Neural cell (in vitro differentiated cells): ENCODE measurements around the gene CDH12. TPM values are rescaled to one million over a fixed set of nuclear protein-coding genes. Genes with fewer than 3 reads are reported as not detected.

Source experiments
- H2AFZ ChIP-seq: fragments of 200-600, 300-800 bp; sonication (generic), shearing (Covaris generic); 2 replicates; pipeline ENCODE4 v1.6.0; 2014; ENCODE audit warnings: low read depth, mild to moderate bottlenecking, antibody characterized with exemption, low read length, moderate library complexity
- H3F3A ChIP-seq: fragments of 200-600 bp; shearing (Covaris generic); 2 replicates; pipeline ENCODE4 v1.6.1; 2016; ENCODE audit warnings: mild to moderate bottlenecking, moderate library complexity, mixed read lengths, antibody characterized with exemption, low read length; ENCODE audit not compliant: insufficient read depth, poor library complexity, severe bottlenecking
- H3K27ac ChIP-seq: fragments of 200-600, 300-800 bp; sonication (generic), shearing (Covaris generic); 2 replicates; pipeline ENCODE4 v1.5.1; 2014; ENCODE audit warnings: mild to moderate bottlenecking, low read length, moderate library complexity
- H3K27me3 ChIP-seq: fragments of 300-800, 200-600 bp; sonication (generic), shearing (Covaris generic); 2 replicates; pipeline ENCODE4 v1.6.0; 2014; ENCODE audit warnings: mild to moderate bottlenecking, low read depth, low read length, moderate library complexity; ENCODE audit not compliant: insufficient read depth
- H3K36me3 ChIP-seq: fragments of 300-800, 200-600 bp; sonication (generic), shearing (Covaris generic); 2 replicates; pipeline ENCODE4 v1.5.1; 2014; ENCODE audit warnings: mild to moderate bottlenecking, antibody characterized with exemption, low read length, moderate library complexity; ENCODE audit not compliant: insufficient read depth
- H3K4me2 ChIP-seq: fragments of 300-800, 200-600 bp; sonication (generic), shearing (Covaris generic); 2 replicates; pipeline ENCODE4 v1.6.0; 2014; ENCODE audit warnings: mild to moderate bottlenecking, low read length
- H3K4me3 ChIP-seq: fragments of 300-800, 200-600 bp; sonication (generic), shearing (Covaris generic); 2 replicates; pipeline ENCODE4 v1.5.1; 2014; ENCODE audit warnings: mild to moderate bottlenecking, low read length, moderate library complexity
- H3K79me2 ChIP-seq: fragments of 200-600 bp; shearing (Covaris generic); replicated peaks from 2 replicates; pipeline ENCODE4 v1.6.0; 2014; ENCODE audit warnings: mild to moderate bottlenecking, low read length, moderate library complexity; ENCODE audit not compliant: insufficient read depth
- H3K9ac ChIP-seq: fragments of 300-800, 200-600 bp; sonication (generic), shearing (Covaris generic); 2 replicates; pipeline ENCODE4 v1.6.1; 2016; ENCODE audit warnings: mild to moderate bottlenecking, low read length, mixed read lengths
- H3K9me2 ChIP-seq: fragments of 200-600 bp; shearing (Covaris generic); 2 replicates; pipeline ENCODE4 v1.6.1; 2016; ENCODE audit warnings: mild to moderate bottlenecking, low read length, mixed read lengths; ENCODE audit not compliant: insufficient read depth
- H3K9me3 ChIP-seq: fragments of 200-600, 300-800 bp; sonication (generic), shearing (Covaris generic); 2 replicates; pipeline ENCODE4 v1.6.1; 2016; ENCODE audit warnings: mild to moderate bottlenecking, mixed run types, low read length, moderate library complexity, mixed read lengths
- H4K20me1 ChIP-seq: fragments of 200-600 bp; shearing (Covaris generic); 2 replicates; pipeline ENCODE4 v1.6.1; 2016; ENCODE audit warnings: mild to moderate bottlenecking, mixed run types; ENCODE audit not compliant: insufficient read depth
- CTCF ChIP-seq: fragments of 450-650 bp; IDR thresholded peaks from 2 replicates; pipeline ENCODE4 v1.5.1; 2014; ENCODE audit warnings: antibody characterized with exemption, mild to moderate bottlenecking, moderate library complexity; ENCODE audit not compliant: poor library complexity, severe bottlenecking
- EP300 ChIP-seq: fragments of 450-650 bp; conservative IDR thresholded peaks from 2 replicates; pipeline ENCODE4 v1.6.1; 2014; ENCODE audit warnings: antibody characterized with exemption, mild to moderate bottlenecking, moderate library complexity; ENCODE audit not compliant: poor library complexity, severe bottlenecking
- EZH2 ChIP-seq: fragments of 200-600, 300-800 bp; shearing (Covaris generic), sonication (generic); IDR thresholded peaks from 2 replicates; pipeline ENCODE4 v1.6.1; 2014; ENCODE audit warnings: antibody characterized with exemption, low read length, borderline replicate concordance, mild to moderate bottlenecking; ENCODE audit not compliant: insufficient read depth, poor library complexity, severe bottlenecking
- MXI1 ChIP-seq: fragments of 450-650 bp; conservative IDR thresholded peaks from 2 replicates; pipeline ENCODE4 v1.6.1; 2014; ENCODE audit warnings: antibody characterized with exemption, mild to moderate bottlenecking; ENCODE audit not compliant: poor library complexity, severe bottlenecking
- POLR2AphosphoS5 ChIP-seq: IDR thresholded peaks from 2 replicates; pipeline ENCODE4 v1.6.1; 2012
- RAD21 ChIP-seq: fragments of 450-650 bp; conservative IDR thresholded peaks from 2 replicates; pipeline ENCODE4 v1.6.1; 2014; ENCODE audit warnings: antibody characterized with exemption, mild to moderate bottlenecking, moderate library complexity
- SMC3 ChIP-seq: fragments of 450-650 bp; conservative IDR thresholded peaks from 2 replicates; pipeline ENCODE4 v1.6.1; 2014; ENCODE audit warnings: antibody characterized with exemption, mild to moderate bottlenecking, moderate library complexity; ENCODE audit not compliant: poor library complexity
- TAF1 ChIP-seq: IDR thresholded peaks from 2 replicates; pipeline ENCODE4 v1.6.1; 2012; ENCODE audit warnings: low read depth
- polyA plus RNA-seq: library from polyadenylated mRNA; depleted of rRNA; stranded (reverse); fragments of >200 nt; gene quantifications from 2 replicates; pipeline ENCODE4 v1.2.3, GENCODE V29; 2014
- TF ChIP-seq, protein P1 (sequence below): IDR thresholded peaks from 2 replicates; pipeline ENCODE4 v1.6.1; 2012; ENCODE audit warnings: borderline replicate concordance

CDH12 gene
- polyA plus RNA-seq, 1 donor from 2014 or later, result 2.1 TPM

GRCh38 chr5:22063717-22064116 is 789.4 kb downstream of the CDH12 start:
- Histone ChIP-seq H3K36me3 (no peaks in the 10 kb centered on the region), H3K27me3 (no peaks in the 10 kb centered on the region), H3K9me2 (no peaks in the 10 kb centered on the region), H4K20me1 (no peaks in the 10 kb centered on the region), H3F3A (no peaks in the 10 kb centered on the region), H3K4me3 (no peak overlapping the region), H3K9me3 (no peaks in the 10 kb centered on the region), H2AFZ (no peak overlapping the region), H3K27ac (no peak overlapping the region), H3K9ac (no peak overlapping the region), H3K79me2 (no peaks in the 10 kb centered on the region), H3K4me2 (no peak overlapping the region)
- TF ChIP-seq CTCF (no peak), MXI1 (no peak), SMC3 (no peak), POLR2AphosphoS5 (no peak), RAD21 (no peak), EZH2 (no peak), TAF1 (no peak), EP300 (no peak)
- TF ChIP-seq, protein P1, sequence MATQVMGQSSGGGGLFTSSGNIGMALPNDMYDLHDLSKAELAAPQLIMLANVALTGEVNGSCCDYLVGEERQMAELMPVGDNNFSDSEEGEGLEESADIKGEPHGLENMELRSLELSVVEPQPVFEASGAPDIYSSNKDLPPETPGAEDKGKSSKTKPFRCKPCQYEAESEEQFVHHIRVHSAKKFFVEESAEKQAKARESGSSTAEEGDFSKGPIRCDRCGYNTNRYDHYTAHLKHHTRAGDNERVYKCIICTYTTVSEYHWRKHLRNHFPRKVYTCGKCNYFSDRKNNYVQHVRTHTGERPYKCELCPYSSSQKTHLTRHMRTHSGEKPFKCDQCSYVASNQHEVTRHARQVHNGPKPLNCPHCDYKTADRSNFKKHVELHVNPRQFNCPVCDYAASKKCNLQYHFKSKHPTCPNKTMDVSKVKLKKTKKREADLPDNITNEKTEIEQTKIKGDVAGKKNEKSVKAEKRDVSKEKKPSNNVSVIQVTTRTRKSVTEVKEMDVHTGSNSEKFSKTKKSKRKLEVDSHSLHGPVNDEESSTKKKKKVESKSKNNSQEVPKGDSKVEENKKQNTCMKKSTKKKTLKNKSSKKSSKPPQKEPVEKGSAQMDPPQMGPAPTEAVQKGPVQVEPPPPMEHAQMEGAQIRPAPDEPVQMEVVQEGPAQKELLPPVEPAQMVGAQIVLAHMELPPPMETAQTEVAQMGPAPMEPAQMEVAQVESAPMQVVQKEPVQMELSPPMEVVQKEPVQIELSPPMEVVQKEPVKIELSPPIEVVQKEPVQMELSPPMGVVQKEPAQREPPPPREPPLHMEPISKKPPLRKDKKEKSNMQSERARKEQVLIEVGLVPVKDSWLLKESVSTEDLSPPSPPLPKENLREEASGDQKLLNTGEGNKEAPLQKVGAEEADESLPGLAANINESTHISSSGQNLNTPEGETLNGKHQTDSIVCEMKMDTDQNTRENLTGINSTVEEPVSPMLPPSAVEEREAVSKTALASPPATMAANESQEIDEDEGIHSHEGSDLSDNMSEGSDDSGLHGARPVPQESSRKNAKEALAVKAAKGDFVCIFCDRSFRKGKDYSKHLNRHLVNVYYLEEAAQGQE, result no peak

- no peaks in the 10 kb centered on the region for H3K79me2 ChIP-seq
- no peaks in the 10 kb centered on the region for H4K20me1 ChIP-seq
- H3F3A ChIP-seq, result no peaks in the 10 kb centered on the region
- H3K4me3 ChIP-seq, result no peak overlapping the region
- TF ChIP-seq POLR2AphosphoS5 (no peak), CTCF (no peak), EP300 (no peak), EZH2 (no peak), RAD21 (no peak), MXI1 (no peak), TAF1 (no peak), SMC3 (no peak)
- TF ChIP-seq, protein P1, result no peak
- H3K4me2 ChIP-seq, result no peak overlapping the region
- no peaks in the 10 kb centered on the region for H3K9me3 ChIP-seq
- no peaks in the 10 kb centered on the region for H3K9me2 ChIP-seq
- no peaks in the 10 kb centered on the region for H3K36me3 ChIP-seq
- H3K9ac ChIP-seq, result no peak overlapping the region
- H3K27me3 ChIP-seq, result no peaks in the 10 kb centered on the region
- no peak overlapping the region for H2AFZ ChIP-seq
- H3K27ac ChIP-seq, result no peak overlapping the region
Measured at GRCh38 chr5:22058620-22059019, 794.5 kb downstream of the CDH12 start.
